Omental fat pad (tissue), 4 donors: ENCODE results near the gene OR4N2. TPM values are rescaled to one million over a fixed set of nuclear protein-coding genes. Genes with fewer than 3 reads are reported as not detected.
"Not testable (repeated sequence)": the region's sequence is repeated elsewhere in the genome, so short reads cannot be mapped to it uniquely, and the experiment has no call there.

ENCODE experiments used
- ATAC-seq: fragments of 150-250 bp; one replicate; pipeline ENCODE4 v1.9.1; 2016; ENCODE audit warnings: mild to moderate bottlenecking, moderate library complexity; ENCODE audit not compliant: low FRiP score
- DNase-seq: peaks from one replicate; pipeline ENCODE4 v3.0.0-alpha.2; 2019; ENCODE audit warnings: low spot score
- total RNA-seq, 4 donors: library from RNA; depleted of rRNA; stranded (reverse); fragments of >200 nt; gene quantifications; one replicate each; pipeline ENCODE4 v1.1.0, GENCODE V29; 2016
- TF ChIP-seq, protein P1 (sequence below), 3 donors: fragments of 450-650 bp; IDR thresholded peaks; one replicate each; pipeline ENCODE4 v1.5.1; 2016 to 2017; ENCODE audit warnings: antibody characterized with exemption in 3 of 3, mild to moderate bottlenecking in 3 of 3, moderate library complexity in 2 of 3

Gene OR4N2
- total RNA-seq, 4 donors from 2014 or later: 0.09 TPM; not detected in 3

DNA sequence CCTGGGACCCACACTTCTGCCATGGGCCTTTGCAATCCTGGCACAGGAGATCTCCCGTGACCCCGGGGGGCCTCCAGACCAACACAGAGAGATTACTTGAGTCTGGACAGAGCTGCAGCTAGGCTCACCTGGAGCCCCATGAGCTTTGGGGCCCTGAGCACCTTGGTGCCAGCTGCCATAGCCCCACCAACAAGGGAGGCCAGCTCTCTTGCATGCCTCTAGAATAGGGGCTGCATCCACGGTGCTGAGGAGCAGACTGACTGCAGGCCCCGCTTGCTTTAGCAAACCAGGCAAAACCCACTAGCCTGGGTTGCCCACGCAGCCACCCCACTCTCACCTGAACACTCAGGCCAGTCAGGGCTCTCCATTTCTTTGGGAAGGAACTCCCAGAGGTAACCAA is 3.7 kb upstream of the OR4N2 start:
- DNase-seq (no peak), ATAC-seq (peak; percentile 15)
- TF ChIP-seq, protein P1, sequence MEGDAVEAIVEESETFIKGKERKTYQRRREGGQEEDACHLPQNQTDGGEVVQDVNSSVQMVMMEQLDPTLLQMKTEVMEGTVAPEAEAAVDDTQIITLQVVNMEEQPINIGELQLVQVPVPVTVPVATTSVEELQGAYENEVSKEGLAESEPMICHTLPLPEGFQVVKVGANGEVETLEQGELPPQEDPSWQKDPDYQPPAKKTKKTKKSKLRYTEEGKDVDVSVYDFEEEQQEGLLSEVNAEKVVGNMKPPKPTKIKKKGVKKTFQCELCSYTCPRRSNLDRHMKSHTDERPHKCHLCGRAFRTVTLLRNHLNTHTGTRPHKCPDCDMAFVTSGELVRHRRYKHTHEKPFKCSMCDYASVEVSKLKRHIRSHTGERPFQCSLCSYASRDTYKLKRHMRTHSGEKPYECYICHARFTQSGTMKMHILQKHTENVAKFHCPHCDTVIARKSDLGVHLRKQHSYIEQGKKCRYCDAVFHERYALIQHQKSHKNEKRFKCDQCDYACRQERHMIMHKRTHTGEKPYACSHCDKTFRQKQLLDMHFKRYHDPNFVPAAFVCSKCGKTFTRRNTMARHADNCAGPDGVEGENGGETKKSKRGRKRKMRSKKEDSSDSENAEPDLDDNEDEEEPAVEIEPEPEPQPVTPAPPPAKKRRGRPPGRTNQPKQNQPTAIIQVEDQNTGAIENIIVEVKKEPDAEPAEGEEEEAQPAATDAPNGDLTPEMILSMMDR (IDR thresholded peaks at IDR 0.05): no peak

DNA sequence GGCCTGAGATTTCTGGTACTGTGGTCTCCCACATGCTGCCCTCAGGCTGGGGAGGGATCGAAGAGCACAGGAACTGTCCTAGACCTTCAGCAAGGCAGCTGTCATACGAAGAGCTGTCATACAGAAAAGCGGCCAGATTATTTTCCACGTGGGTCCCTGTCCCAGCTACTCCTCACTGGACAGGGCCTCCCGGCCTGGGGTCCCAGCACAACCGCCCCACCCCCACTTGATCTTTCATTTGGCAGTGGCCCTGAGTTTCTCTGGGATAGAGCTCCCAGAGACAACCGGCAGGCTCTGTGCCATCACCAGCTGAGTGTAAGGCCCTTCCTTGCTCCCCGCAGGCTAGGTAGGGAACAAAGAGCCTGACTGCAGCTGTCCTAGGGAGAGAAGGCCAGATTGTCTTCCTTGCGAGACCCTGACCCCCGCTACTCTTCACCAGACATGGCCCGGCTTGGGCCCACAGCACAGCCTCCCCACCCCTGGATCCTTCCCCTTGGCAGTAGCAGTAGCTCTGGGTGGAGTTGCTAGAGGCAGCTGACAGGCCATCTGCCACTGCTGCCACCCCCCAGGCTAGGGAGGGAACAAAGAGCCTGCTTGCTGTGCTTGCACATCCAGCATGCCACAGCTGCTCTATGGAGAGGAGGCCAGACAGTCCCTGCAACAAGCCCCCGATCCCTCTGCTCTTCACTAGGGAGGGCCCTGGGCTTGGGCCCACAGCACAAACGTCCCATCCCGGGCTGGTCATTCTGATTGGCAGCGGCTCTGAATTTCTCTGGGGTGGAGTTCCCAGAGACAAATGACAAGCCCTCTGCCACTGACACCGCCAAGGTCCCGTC is 3.1 kb upstream of the OR4N2 start:
- ATAC-seq: no peak
- no peak for DNase-seq
- TF ChIP-seq, protein P1 (IDR thresholded peaks at IDR 0.05): no peak

DNA sequence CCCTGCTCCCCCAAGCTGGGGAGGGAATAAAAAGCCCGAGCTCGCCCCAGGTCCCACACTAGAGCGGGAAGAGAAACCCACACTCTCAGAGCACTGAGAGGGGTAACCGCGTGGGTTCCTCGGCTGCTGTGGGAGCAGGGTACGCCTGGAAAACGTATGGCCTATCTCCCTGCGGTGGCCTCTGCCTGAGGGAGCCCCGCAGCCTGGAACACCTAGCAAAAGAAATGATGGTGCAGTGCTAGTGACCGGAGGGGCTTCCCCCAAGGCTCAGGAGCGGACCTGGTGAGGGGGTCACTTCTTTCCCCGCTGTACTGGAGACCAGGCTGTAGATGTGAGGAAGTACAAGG is 2.5 kb upstream of the OR4N2 start:
- DNase-seq (no peak), ATAC-seq (no peak)
- TF ChIP-seq, protein P1 (IDR thresholded peaks at IDR 0.05): no peak

DNA sequence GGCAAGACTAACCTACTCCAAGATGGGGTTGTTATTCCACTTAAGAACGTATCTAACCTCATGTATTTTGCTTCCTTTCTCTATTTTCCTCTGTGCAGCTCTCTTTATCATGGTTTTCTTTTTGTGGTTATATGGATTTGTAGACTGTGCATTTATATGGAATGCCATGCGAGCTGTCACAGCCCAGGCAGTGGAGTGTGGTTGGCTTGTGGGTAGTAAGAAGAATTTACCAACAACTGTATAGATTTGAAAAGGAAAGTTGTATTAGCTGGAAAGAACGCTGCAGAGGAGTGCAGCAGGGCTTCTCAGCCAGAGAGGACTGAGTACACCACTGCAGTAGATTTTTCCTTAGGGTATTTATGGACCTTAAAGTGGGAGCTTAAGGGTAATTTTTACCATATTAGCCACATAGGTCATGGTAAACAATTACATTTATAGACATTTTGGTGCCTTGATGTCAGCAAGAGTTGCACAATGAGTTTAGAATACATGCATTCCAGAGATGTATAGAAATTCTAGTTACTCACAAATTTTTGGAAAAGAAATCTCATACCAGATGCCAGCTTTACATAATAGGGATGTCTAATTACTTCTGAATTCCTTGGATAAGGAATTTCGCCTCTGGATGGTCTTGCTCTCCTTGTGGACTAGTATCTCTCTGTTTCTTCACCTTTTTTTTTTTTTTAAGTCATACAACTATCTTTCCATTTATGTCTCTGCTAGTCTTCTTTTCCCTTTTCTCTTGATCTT is 9.8 kb downstream of the OR4N2 start:
- DNase-seq, ATAC-seq: not testable (repeated sequence)

DNA sequence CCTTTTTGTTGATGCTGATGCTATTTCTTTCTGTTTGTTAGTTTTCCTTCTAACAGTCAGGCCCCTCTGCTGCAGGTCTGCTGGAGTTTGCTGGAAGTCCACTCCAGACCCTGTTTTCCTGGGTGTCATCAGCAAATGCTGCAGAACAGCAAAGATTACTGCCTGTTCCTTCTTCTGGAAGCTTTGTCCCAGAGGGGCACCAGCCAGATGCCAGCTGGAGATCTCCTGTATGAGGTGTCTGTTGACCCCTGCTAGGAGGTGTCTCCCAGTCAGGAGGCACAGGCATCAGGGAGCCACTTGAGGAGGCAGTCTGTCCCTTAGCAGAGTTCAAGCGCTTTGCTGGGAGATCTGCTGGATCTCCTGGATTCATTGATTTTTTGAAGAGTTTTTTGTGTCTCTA is 16.3 kb downstream of the OR4N2 start:
- DNase-seq, ATAC-seq: not testable (repeated sequence)

DNA sequence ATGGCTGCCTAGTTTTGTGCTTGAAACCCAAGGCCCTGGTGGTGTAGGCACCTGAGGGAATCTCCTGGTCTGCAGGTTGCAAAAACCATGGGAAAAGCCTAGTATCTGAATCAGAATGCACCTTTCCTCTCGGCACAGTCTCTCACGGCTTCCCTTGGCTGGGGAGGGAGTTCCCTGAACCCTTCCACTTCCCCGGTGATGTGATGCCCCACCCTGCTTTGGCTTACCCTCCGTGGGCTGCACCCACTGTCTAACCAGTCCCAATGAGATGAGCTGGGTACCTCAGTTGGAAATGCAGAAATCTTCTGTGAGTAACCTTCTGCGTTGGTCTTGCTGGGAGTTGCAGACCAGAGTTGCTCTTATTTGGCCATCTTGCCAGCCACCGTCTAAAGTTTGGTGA is 17.4 kb downstream of the OR4N2 start:
- DNase-seq, ATAC-seq: not testable (repeated sequence)

DNA sequence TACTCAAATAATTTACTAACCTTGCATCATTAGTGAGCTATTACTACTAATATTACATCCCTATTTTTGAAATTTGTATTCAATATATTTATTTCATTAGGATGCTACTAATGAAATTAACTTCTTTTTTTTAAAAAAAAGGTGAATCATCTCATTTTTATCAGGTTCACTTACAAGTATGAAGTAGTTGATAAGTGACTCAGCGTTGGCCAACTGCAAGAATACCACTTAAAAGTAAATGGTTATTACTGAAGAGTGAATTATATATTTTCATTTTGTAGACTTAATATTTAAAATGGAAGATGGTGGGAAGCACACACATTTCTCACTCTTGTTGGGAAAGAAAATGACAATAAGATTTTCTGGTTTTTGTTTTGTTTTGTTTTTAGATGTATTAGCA is 19.6 kb downstream of the OR4N2 start:
- TF ChIP-seq, protein P1 (IDR thresholded peaks at IDR 0.05): no peak
- DNase-seq (no peak), ATAC-seq (no peak)

DNA sequence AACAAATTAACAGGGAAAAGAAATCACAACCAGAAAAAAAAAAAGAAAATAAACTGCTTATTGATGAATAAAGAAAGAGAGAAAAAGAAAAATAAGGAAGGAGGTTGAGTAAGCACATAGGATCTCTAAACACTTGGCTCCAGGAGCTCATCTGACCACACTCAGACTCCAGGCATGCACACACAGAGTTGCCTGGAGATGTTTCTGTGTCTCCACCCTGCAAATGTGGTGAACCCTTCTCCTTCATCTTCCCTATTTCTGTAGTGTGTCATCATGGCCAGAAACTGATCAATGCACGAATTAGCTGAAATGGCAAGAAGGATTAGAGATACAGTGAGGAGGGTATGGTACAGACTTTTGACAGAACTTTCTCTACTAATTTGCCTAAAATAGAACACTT is 20.2 kb downstream of the OR4N2 start:
- ATAC-seq (peak; percentile 57), DNase-seq (no peak)
- TF ChIP-seq, protein P1 (IDR thresholded peaks at IDR 0.05): no peak

DNA sequence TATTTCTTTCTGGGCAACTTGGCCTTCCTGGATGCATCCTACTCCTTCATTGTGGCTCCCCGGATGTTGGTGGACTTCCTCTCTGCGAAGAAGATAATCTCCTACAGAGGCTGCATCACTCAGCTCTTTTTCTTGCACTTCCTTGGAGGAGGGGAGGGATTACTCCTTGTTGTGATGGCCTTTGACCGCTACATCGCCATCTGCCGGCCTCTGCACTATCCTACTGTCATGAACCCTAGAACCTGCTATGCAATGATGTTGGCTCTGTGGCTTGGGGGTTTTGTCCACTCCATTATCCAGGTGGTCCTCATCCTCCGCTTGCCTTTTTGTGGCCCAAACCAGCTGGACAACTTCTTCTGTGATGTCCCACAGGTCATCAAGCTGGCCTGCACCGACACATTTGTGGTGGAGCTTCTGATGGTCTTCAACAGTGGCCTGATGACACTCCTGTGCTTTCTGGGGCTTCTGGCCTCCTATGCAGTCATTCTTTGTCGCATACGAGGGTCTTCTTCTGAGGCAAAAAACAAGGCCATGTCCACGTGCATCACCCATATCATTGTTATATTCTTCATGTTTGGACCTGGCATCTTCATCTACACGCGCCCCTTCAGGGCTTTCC is 24.2 kb downstream of the OR4N2 start:
- not testable (repeated sequence) for DNase-seq, ATAC-seq
